Uterus (tissue), 2 donors: ENCODE data around the gene PTPRD.

Source experiments
- POLR2A ChIP-seq, 2 donors: fragments of 450-650 bp; IDR thresholded peaks; one replicate each; pipeline ENCODE4 v1.6.1; 2016; ENCODE audit warnings: antibody characterized with exemption in 2 of 2, mild to moderate bottlenecking in 1 of 2, moderate library complexity in 1 of 2
- TF ChIP-seq, protein P1 (sequence below), 4 experiments: fragments of 200-600 bp in 2 of 4; fragments of 450-650 bp in 2 of 4; sonication (generic) in 2 of 4; IDR thresholded peaks; one replicate each; pipeline ENCODE4 v1.5.1; 2016 to 2019; ENCODE audit warnings: antibody characterized with exemption in 4 of 4, mild to moderate bottlenecking in 2 of 4, moderate library complexity in 1 of 4

GRCh38 chr9:9919174-9919775 lies 693.5 kb downstream of the PTPRD start:
- TF ChIP-seq, protein P1, sequence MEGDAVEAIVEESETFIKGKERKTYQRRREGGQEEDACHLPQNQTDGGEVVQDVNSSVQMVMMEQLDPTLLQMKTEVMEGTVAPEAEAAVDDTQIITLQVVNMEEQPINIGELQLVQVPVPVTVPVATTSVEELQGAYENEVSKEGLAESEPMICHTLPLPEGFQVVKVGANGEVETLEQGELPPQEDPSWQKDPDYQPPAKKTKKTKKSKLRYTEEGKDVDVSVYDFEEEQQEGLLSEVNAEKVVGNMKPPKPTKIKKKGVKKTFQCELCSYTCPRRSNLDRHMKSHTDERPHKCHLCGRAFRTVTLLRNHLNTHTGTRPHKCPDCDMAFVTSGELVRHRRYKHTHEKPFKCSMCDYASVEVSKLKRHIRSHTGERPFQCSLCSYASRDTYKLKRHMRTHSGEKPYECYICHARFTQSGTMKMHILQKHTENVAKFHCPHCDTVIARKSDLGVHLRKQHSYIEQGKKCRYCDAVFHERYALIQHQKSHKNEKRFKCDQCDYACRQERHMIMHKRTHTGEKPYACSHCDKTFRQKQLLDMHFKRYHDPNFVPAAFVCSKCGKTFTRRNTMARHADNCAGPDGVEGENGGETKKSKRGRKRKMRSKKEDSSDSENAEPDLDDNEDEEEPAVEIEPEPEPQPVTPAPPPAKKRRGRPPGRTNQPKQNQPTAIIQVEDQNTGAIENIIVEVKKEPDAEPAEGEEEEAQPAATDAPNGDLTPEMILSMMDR (IDR thresholded peaks at IDR 0.05): no peak
- no peak for TF ChIP-seq POLR2A (IDR thresholded peaks at IDR 0.05)
